SJCRH30 (cell line): ENCODE data around the gene CMTR2. TPM values are rescaled to one million over a fixed set of nuclear protein-coding genes. Genes with fewer than 3 reads are reported as not detected.
"Not testable (repeated sequence)": the region's sequence is repeated elsewhere in the genome, so short reads cannot be mapped to it uniquely, and the experiment has no call there.

Source experiments
- DNase-seq, 2 experiments: peaks; one replicate each; pipeline ENCODE4 v3.0.0-alpha.2; 2015 to 2020
- H3K27ac ChIP-seq: fragments of 250-450 bp; sonication (Bioruptor Pico); 2 replicates; pipeline ENCODE4 v1.5.1; 2020; ENCODE audit warnings: mild to moderate bottlenecking, moderate library complexity
- H3K27me3 ChIP-seq: fragments of 250-450 bp; sonication (Bioruptor Pico); 2 replicates; pipeline ENCODE4 v1.5.1; 2020; ENCODE audit warnings: mild to moderate bottlenecking, moderate library complexity
- H3K36me3 ChIP-seq: fragments of 250-450 bp; sonication (Bioruptor Pico); 2 replicates; pipeline ENCODE4 v1.5.1; 2020; ENCODE audit warnings: mild to moderate bottlenecking, moderate library complexity
- H3K4me1 ChIP-seq: fragments of 250-450 bp; sonication (Bioruptor Pico); 2 replicates; pipeline ENCODE4 v1.5.1; 2020; ENCODE audit warnings: mild to moderate bottlenecking, moderate library complexity
- H3K4me3 ChIP-seq: fragments of 250-450 bp; sonication (Bioruptor Pico); 2 replicates; pipeline ENCODE4 v1.5.1; 2020; ENCODE audit warnings: mild to moderate bottlenecking, moderate library complexity
- H3K9me3 ChIP-seq: fragments of 250-450 bp; sonication (Bioruptor Pico); replicated peaks from 2 replicates; pipeline ENCODE4 v1.5.1; 2020; ENCODE audit warnings: mild to moderate bottlenecking, moderate library complexity
- total RNA-seq: library from RNA; depleted of rRNA; stranded (reverse); fragments of >200 nt; shearing (Covaris generic); gene quantifications from 2 replicates; pipeline ENCODE4 v1.2.3, GENCODE V29; 2014; rRNA removed

CMTR2 gene, protein sequence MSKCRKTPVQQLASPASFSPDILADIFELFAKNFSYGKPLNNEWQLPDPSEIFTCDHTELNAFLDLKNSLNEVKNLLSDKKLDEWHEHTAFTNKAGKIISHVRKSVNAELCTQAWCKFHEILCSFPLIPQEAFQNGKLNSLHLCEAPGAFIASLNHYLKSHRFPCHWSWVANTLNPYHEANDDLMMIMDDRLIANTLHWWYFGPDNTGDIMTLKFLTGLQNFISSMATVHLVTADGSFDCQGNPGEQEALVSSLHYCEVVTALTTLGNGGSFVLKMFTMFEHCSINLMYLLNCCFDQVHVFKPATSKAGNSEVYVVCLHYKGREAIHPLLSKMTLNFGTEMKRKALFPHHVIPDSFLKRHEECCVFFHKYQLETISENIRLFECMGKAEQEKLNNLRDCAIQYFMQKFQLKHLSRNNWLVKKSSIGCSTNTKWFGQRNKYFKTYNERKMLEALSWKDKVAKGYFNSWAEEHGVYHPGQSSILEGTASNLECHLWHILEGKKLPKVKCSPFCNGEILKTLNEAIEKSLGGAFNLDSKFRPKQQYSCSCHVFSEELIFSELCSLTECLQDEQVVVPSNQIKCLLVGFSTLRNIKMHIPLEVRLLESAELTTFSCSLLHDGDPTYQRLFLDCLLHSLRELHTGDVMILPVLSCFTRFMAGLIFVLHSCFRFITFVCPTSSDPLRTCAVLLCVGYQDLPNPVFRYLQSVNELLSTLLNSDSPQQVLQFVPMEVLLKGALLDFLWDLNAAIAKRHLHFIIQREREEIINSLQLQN
- 21.1 and 21.2 TPM in 2 replicates for total RNA-seq

DNA sequence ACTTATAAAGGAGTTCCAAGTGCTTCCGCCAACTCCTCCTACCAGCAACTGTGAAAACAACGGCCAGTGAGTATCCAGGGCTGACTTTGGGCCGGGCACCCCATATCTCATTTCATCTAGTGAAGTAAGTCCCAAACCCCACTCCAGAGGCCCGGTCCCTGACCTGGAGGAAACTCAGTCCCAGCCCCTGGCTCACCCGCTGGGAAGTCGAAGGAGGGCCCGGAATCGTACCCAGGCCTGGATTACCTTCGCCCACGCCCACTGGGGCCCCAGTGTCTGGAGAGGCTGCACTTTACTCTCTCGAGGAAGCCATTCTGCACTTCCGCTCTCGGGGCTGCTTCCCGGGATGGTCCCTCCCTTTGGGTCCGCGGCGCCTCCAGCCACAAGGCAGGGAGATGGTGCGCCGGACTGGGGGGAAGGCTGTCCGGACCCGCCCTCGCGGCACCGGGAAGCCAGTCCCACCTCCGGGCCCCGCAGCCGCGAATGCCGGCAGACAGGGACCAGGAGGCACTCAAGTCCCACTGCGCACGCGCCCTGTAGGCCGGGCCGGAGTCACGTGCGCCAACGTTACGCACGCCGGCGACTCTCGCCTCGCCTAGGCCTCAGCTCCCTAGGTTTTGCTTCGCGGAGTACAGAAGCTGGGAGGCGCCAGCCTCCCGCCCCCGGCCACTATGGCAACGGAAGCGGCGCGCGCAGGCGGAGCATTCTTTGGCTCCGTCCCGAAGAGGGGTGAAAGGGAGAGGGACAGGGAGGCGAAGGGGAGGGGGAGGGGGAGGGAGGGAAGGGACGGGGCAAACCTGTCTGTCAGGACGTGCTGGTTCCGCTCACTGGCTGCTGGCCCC, at the start of gene CMTR2:
TSS of gene CMTR2 (minus strand) at position 513 of the 842 bp plus-strand sequence. CDS start 3,482 bp downstream, outside the sequence.
- H3K4me3 ChIP-seq = peak within 1 kb of the TSS; percentile 66

DNA sequence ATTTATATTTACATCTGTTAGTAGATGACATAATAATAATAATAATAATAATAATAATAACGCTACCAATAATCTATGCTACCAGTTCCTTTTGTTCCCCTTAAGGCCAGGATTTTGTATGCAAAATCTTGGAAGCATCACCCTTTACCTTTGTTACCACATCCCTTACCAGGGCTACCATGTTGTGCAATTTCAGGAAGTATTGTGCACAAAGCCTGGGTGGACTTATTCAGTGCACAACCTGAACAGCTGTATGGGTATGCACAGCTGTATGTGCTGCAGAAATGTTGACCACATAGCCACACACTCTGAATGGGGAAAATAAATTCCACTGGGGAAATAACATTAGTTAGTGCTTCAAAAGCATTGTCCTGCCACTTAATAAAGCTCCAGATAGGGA, 49.4 kb upstream of the CMTR2 start:
- DNase-seq = no peak
- H3K9me3 ChIP-seq = no peaks in the 10 kb centered on the region
- no peak overlapping the region for H3K4me3 ChIP-seq
- H3K4me1 ChIP-seq = no peaks in the 10 kb centered on the region
- H3K27me3 ChIP-seq = no peaks in the 10 kb centered on the region
- H3K36me3 ChIP-seq = no peaks in the 10 kb centered on the region
- H3K27ac ChIP-seq = no peak overlapping the region

More for the DNA sequence above, at the start of gene CMTR2:
- Histone ChIP-seq H3K36me3 (peaks cover 9% of the 10 kb centered on the region), H3K27ac (peak within 1 kb of the TSS; percentile 80), H3K27me3 (no peaks in the 10 kb centered on the region), H3K9me3 (no peaks in the 10 kb centered on the region), H3K4me1 (no peaks in the 10 kb centered on the region)
- peak; percentile 94 to 95 for DNase-seq

DNA sequence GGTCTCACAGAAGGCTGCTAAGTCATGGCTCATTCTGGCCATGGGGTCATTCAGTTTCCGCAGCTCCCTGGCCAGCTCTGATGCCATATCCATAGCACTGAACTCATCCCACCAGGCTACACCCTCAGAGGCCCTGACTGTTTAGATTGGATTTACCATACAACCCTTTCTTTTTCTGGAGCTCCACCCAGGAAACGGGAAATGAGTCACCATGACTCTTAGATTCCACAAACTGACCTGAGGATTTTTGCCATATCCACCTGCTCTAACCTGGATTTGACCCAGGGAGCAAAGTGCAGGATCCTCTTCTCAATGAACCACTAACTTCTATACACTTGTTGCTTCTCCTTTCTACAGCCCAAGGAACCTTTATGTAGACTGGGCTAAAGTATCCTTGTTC, 49.0 kb upstream of the CMTR2 start:
- DNase-seq = peak in 1 of 2 experiments; percentile 3
- no peaks in the 10 kb centered on the region for H3K9me3 ChIP-seq
- H3K4me3 ChIP-seq = no peak overlapping the region
- H3K36me3 ChIP-seq = no peaks in the 10 kb centered on the region
- H3K27ac ChIP-seq = no peak overlapping the region
- no peaks in the 10 kb centered on the region for H3K4me1 ChIP-seq
- no peaks in the 10 kb centered on the region for H3K27me3 ChIP-seq

DNA sequence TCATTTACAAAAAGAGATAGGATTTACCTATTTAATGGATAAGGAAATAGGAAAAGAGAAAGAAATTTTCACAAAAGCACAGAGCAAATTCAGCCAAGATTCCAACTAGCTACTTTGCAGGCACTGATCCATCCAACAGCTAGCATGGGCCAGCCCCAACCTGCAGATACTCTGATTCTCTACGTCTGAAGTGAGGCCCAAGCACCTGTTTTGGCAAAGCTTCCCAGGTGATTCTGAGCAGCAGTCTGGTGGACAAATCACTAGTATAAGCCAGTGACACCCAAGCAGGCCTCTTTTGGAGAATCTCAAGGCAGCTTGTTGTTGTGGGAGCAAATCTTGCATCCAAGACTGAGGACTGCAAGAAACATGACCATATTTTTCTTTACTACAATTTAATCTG, 48.4 kb upstream of the CMTR2 start:
- no peaks in the 10 kb centered on the region for H3K4me1 ChIP-seq
- H3K36me3 ChIP-seq = no peaks in the 10 kb centered on the region
- no peaks in the 10 kb centered on the region for H3K27me3 ChIP-seq
- no peak for DNase-seq
- no peak overlapping the region for H3K27ac ChIP-seq
- H3K9me3 ChIP-seq = no peaks in the 10 kb centered on the region
- H3K4me3 ChIP-seq = no peak overlapping the region

DNA sequence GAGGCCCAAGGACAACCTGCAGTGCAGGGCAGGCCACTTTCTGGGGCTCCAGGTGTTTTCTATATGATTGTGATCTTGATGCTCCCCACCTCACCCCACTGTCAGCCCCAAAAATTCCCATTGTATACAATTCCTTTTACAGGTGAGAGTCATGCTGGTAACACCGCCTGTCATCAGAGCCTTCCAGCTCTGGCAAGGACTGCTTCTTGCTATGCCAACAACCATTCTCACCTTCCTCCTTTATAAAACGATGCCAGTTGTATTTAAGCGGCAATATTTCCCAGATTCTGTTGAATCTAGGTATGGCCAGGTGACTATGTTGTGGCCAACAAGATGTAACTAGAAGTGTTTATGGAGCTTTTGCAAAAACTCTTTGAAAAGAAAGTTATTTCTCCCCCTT, 38.9 kb upstream of the CMTR2 start:
- Histone ChIP-seq H3K27me3 (no peaks in the 10 kb centered on the region), H3K27ac (no peak overlapping the region), H3K4me1 (no peaks in the 10 kb centered on the region), H3K9me3 (no peaks in the 10 kb centered on the region), H3K36me3 (no peaks in the 10 kb centered on the region), H3K4me3 (no peak overlapping the region)
- DNase-seq = no peak

DNA sequence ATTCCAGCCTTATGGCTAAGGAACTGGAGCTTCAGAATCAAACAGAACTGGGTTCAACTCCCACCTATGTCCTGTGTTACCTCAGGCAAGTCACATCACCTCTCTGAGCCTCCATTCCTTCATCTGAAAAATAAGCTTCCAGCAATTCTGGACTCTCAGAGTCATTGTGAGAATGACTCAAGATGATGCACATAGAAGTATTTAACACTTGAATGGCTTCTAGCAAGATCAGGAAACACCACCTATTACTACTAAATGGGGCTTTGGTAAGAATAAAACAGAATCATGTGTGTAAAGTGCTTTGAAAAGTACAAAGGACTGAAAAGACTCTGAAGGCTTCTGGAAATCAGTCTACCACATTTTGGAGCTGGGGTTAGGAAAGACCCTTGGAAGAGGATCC, 38.5 kb upstream of the CMTR2 start:
- H3K36me3 ChIP-seq = no peaks in the 10 kb centered on the region
- no peak for DNase-seq
- H3K27me3 ChIP-seq = no peaks in the 10 kb centered on the region
- H3K4me3 ChIP-seq = no peak overlapping the region
- no peaks in the 10 kb centered on the region for H3K4me1 ChIP-seq
- no peak overlapping the region for H3K27ac ChIP-seq
- H3K9me3 ChIP-seq = no peaks in the 10 kb centered on the region

DNA sequence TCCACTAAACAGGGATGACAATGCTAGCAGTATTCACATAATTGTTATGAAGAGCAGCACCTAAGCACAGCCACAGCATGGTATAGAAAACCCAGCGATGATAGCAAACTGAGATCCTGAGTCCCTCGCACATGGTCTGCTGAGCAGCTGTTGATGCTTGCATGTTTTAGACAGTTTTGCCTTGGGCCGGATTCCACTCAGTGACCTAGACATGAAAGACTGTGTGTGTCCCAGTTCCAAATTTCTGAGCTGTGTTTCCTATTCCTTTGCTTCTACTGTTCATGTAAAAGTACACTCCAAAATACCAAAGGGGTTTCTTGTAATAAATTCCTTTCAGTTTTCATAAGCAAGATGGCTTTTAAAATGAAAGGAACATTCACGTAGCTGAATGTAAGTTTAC, 30.8 kb upstream of the CMTR2 start:
- H3K27ac ChIP-seq = no peak overlapping the region
- H3K36me3 ChIP-seq = no peaks in the 10 kb centered on the region
- no peaks in the 10 kb centered on the region for H3K27me3 ChIP-seq
- H3K4me1 ChIP-seq = no peaks in the 10 kb centered on the region
- H3K4me3 ChIP-seq = no peak overlapping the region
- DNase-seq = no peak
- H3K9me3 ChIP-seq = no peaks in the 10 kb centered on the region

DNA sequence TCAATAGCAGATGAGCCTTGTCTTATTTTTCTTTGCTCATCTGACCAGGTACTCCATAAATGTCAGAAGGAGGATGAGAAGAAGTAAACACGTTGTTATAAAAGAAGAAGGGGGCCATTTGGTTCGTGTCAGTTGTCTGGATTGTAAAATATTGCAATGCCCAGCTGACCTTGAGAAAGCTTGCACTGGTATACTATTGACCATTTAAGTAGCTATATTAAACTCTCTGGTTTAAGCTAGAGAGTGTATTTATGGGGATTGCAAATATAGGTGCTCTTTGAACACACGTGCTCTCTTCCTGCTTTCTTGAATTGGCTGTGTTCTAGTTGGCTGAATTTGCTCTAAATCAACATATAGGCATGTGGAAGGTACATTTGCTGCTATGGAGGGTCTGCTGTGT, 26.1 kb upstream of the CMTR2 start:
- no peak overlapping the region for H3K27ac ChIP-seq
- H3K9me3 ChIP-seq = no peaks in the 10 kb centered on the region
- H3K36me3 ChIP-seq = no peaks in the 10 kb centered on the region
- no peaks in the 10 kb centered on the region for H3K27me3 ChIP-seq
- DNase-seq = no peak
- no peaks in the 10 kb centered on the region for H3K4me1 ChIP-seq
- H3K4me3 ChIP-seq = no peak overlapping the region

DNA sequence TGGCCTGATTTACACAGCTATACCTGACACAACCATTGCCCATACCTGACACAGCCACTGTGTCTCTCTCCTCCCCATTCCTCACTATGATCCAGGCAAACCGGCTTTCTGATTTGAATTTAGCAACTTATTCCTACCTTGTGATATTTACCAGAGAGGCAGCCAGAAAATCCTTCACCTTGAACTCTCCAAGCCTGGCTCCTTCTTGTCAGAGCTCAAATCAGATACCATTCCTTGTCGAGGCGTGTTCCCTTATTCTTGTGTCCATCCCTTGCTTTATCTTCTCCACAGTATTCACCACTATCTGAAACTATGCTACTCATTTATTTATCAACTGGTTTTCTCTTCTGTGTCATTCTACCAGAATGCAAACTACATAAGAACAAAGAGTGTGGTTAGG, 24.4 kb upstream of the CMTR2 start:
- not testable (repeated sequence) for H3K27me3 ChIP-seq, H3K4me3 ChIP-seq, DNase-seq, H3K4me1 ChIP-seq, H3K27ac ChIP-seq, H3K36me3 ChIP-seq, H3K9me3 ChIP-seq

DNA sequence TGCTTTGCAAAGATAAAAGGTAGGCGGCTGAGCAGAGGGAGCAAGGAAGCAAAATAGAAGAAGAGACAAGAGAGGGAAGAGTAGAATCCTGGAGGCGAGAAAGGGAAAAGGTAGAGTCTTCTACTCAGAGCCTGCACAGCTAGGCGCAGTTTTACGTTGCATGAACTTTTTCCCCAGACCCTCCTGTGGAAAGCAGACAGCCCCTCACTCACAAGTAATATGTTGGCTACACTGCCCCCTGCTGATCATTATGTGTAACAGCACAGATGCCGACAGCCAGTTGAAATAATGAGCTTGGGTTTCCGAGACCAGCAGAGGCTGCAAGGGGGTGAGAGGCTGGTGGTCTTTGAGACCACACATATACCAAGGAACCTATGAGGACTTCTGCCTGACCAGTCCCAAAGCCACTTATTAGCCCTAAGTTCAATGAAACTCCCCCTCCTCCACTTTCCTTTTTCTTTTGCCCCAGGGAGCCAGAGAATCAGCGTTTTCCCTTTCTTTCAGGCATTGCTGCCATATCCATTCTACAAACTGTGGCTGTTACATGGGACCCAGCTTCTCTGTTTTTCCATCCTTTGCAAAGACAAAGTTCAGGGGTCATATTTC, 22.5 kb upstream of the CMTR2 start:
- DNase-seq = peak; percentile 8 to 62
- Histone ChIP-seq H3K36me3 (no peaks in the 10 kb centered on the region), H3K4me1 (no peaks in the 10 kb centered on the region), H3K27me3 (no peaks in the 10 kb centered on the region), H3K9me3 (no peaks in the 10 kb centered on the region), H3K4me3 (no peak overlapping the region), H3K27ac (no peak overlapping the region)

DNA sequence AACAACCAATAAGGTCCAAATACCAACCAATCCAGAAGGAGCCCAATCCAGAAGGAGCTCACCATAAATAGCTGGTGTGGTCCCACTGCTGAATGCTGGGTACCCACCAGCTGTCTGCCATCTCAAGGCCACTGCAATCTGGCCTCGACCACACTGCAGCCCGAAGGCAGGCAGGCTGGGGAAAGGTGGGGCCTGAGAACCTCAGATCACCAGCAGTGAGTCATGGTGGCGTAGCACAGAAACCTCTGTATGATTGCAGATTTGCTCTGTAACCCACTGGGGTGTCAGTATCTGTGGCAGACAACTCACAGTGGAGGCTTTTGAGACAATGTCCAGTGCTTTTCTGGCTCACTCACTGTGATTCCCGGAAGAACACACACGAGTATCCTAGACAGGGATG, 14.7 kb upstream of the CMTR2 start:
- no peaks in the 10 kb centered on the region for H3K27me3 ChIP-seq
- no peaks in the 10 kb centered on the region for H3K4me1 ChIP-seq
- no peaks in the 10 kb centered on the region for H3K36me3 ChIP-seq
- no peak for DNase-seq
- H3K27ac ChIP-seq = no peak overlapping the region
- H3K9me3 ChIP-seq = no peaks in the 10 kb centered on the region
- no peak overlapping the region for H3K4me3 ChIP-seq

DNA sequence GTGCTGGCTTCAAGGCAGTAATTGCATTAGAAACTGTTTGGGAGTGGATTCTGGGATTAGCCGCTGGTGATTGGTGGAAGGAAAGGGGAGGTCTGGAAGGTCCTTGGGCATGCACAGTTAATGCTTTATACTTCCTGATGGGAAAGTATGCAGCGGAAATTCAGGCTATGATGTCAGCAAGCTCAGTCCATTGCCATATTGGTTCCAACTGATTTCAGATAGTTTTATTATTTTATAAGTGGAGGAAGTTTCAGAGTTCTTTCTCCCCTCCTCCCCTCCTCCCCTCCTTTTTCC, 8.1 kb upstream of the CMTR2 start:
- no peak overlapping the region for H3K4me3 ChIP-seq
- H3K27ac ChIP-seq = no peak overlapping the region
- H3K36me3 ChIP-seq = no peaks in the 10 kb centered on the region
- no peaks in the 10 kb centered on the region for H3K27me3 ChIP-seq
- no peaks in the 10 kb centered on the region for H3K9me3 ChIP-seq
- DNase-seq = peak in 1 of 2 experiments; percentile 2
- no peaks in the 10 kb centered on the region for H3K4me1 ChIP-seq

DNA sequence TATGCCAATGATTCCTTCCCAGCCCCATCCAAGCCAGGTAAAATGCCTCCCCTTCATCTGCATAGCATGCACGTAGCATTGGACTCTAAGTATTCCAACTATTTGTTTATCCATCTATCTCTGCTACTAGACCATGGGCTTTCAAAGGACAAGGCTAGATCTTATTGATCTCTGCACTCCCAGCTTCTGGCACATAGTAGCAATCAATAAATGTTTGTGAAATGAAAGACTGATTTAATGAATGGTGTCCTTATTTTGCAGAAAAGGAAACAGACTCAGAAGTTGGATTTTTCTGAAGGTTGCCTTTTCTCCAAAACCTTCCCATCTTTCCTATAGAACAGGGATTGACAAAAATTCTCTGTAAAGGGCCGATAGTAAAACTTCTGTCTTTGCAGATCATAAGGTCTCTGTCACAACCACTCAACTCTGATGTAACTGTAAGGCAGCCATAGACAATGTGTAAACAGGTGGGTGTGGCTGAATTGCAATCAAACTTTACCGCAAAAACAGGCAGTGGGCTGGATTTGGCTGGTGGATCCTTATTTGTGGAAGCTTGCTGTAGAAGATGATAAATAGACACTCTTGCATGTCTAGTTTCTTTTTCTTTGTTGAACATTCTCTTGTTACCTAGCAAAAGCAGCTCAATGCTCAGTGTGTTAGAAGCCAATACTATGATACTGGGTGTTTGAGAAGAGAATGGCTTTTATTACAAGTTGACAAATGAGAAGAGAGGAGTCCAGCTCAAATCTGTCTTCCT, 7.6 kb upstream of the CMTR2 start:
- Histone ChIP-seq H3K4me3 (no peak overlapping the region), H3K36me3 (no peaks in the 10 kb centered on the region), H3K9me3 (no peaks in the 10 kb centered on the region), H3K27me3 (no peaks in the 10 kb centered on the region), H3K4me1 (no peaks in the 10 kb centered on the region), H3K27ac (no peak overlapping the region)
- DNase-seq = no peak

DNA sequence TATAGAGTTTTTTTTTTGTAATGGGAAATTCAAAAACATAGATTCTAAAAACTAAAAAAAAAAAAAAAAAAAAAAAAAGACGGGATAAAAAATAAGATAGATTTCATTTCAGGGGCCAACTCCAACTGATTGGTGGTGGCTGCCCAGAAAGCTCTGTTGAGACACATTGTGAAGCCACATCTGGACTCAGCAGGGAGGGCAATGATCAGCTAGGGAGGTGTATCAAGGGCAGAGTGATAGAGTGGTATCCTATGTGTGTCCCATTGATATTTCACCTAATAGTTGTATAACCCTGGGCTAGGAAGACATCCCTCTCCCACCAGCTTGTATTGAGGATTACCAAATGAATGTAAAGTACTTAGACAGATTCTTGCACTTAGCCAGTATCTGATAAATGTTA, 6.7 kb upstream of the CMTR2 start:
- no peak overlapping the region for H3K4me3 ChIP-seq
- H3K27ac ChIP-seq = no peak overlapping the region
- DNase-seq = no peak
- H3K9me3 ChIP-seq = no peaks in the 10 kb centered on the region
- no peaks in the 10 kb centered on the region for H3K4me1 ChIP-seq
- no peaks in the 10 kb centered on the region for H3K27me3 ChIP-seq
- H3K36me3 ChIP-seq = no peaks in the 10 kb centered on the region
